Measurements from ENCODE around the gene MEN1. TPM values are rescaled to one million over a fixed set of nuclear protein-coding genes. Genes with fewer than 3 reads are reported as not detected.

MEN1 gene
- total RNA-seq, 2 donors from 2014 or later, result 21.1 to 45.5 TPM

DNA sequence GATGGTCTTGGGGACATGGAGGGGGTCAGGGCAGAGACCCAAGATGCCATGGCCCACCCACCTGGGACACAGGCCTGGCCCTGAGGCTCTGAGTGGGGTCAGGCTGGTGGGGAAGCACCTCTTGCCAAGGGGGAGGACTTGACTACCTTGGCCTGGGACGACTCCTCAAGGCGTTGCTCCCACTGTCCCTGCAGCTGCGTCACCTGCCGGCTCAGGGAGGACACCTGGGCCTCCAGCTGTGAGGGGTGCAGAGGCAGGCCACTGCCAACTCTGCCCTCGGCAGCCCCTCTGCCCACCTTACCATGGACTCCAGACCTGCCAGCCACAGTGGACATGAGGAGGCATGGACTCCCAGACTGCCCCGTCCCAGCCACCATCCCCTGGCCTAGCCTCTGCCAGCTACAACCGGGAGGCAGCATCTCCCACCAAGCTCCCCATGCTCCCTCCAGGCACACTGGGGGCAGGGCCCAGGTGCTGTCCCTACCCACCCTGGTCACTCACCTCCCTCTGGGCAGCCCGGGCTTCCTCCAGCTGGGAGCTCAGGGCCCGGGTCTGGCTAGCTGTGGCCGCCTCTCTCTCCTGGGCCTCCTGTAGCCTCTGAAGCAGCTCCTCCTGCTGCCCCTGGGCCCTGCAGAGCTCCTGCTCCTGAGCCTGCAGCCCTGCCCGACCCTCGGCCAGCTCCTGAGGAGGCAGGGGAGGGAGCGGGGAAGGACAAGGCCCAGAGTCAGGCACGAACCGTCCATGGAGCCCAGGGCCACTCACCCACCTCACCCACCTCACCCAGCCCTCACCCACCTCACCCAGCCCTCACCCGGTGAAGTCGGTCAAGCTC is 25.5 kb upstream of the MEN1 start:
- no peaks in the 10 kb centered on the region for H3K9me3 ChIP-seq
- no peak for DNase-seq
- no peak overlapping the region for H3K9ac ChIP-seq (ENCODE audit: low read depth in 2 of 2, low read length in 2 of 2)
- H3K27ac ChIP-seq, result no peak overlapping the region
- H3K4me1 ChIP-seq, result no peaks in the 10 kb centered on the region
- H3K27me3 ChIP-seq, result no peaks in the 10 kb centered on the region
- intact Hi-C loops (cut with DNase I), result no loop called here
- no peak overlapping the region for H3K4me3 ChIP-seq
- peaks cover 4% of the 10 kb centered on the region for H3K36me3 ChIP-seq
- TF ChIP-seq, protein P1, sequence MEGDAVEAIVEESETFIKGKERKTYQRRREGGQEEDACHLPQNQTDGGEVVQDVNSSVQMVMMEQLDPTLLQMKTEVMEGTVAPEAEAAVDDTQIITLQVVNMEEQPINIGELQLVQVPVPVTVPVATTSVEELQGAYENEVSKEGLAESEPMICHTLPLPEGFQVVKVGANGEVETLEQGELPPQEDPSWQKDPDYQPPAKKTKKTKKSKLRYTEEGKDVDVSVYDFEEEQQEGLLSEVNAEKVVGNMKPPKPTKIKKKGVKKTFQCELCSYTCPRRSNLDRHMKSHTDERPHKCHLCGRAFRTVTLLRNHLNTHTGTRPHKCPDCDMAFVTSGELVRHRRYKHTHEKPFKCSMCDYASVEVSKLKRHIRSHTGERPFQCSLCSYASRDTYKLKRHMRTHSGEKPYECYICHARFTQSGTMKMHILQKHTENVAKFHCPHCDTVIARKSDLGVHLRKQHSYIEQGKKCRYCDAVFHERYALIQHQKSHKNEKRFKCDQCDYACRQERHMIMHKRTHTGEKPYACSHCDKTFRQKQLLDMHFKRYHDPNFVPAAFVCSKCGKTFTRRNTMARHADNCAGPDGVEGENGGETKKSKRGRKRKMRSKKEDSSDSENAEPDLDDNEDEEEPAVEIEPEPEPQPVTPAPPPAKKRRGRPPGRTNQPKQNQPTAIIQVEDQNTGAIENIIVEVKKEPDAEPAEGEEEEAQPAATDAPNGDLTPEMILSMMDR (IDR thresholded peaks at IDR 0.05), result no peak

DNA sequence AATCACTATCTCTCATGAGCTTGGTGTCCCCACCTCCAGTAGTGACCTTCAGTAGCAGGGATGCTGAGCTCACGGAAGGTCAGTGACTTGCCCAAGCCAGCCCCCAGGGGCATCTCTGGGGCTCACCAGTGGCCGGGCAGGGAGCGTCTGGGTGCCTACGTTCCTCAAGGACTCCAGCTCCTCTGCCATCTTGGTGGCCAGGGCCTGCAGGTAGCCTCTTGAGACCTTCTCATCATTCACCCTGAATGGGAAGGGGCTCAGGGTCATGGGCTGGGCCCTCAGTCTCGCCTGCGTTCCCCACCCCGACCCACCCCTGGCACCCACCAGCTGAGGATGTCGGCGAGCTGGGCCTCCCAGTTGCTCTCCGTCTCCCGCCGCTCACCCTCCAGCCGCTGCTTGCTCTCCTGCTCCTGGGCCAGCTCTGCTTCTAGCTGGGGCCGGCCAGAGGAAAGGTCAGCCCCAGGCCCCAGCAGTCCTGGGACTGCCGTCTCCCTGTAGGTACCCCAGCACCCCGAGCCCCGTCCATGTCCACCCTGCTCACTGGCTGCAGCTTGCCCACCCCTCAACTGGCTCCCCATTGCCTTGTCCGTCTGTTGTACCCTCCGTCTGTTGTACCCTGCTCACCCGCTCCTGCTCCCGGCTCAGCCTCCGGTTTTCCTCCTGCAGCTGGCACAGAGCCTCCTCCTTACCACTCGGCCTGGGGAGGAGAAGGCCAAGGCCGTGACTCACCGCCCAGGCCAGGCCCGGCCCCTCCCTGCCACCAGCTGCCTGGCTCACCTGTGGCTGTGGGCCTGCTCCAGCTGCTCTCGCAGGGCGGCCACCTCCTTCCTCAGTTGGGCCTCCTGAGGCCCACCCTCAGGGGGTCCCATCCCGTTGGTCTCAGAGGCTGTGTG is 24.6 kb upstream of the MEN1 start:
- TF ChIP-seq, protein P1 (IDR thresholded peaks at IDR 0.05), result no peak
- Histone ChIP-seq H3K9ac (ENCODE audit: low read depth in 2 of 2, low read length in 2 of 2) (no peak overlapping the region), H3K27ac (no peak overlapping the region), H3K4me3 (no peak overlapping the region), H3K9me3 (no peaks in the 10 kb centered on the region), H3K36me3 (peaks cover 4% of the 10 kb centered on the region), H3K4me1 (no peaks in the 10 kb centered on the region), H3K27me3 (no peaks in the 10 kb centered on the region)
- no peak for DNase-seq
- intact Hi-C loops (cut with DNase I), result no loop called here

DNA sequence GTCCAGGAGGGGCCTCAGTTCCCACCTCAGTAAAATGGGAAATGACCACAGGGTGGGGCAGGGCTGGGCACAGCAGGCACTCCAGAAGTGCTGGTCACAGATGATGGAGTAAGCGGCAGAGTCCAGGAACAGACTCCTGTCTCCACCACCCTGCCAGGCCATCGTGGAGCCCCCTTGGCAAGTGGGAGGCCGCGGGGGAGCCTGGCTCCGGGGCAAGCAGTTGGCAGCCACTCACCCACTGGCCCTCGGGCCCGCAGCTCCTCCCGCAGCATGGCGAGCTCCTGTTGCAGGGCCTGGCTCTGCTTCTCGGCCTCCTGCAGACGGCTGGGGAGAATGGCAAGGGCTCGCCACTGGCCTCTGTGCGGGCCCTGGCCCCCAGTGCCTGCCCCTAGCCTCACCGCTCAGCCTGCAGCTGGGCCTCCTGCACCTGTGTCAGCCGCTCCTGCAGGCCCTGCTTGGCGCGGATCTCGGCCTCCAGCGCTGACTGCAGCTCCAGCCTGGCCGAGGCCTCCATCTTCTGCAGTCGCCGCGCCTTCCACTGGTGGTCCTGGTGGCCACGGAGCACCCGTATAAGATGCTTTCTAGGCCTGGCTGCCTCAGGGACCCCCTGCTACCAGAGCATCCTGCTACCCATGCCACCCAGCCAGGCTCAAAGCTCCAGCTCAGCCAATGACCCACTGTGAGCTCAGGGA is 23.8 kb upstream of the MEN1 start:
- Histone ChIP-seq H3K27ac (no peak overlapping the region), H3K9me3 (no peaks in the 10 kb centered on the region), H3K4me3 (no peak overlapping the region), H3K36me3 (peaks cover 4% of the 10 kb centered on the region), H3K4me1 (no peaks in the 10 kb centered on the region), H3K9ac (ENCODE audit: low read depth in 2 of 2, low read length in 2 of 2) (no peak overlapping the region), H3K27me3 (no peaks in the 10 kb centered on the region)
- TF ChIP-seq, protein P1 (IDR thresholded peaks at IDR 0.05), result no peak
- DNase-seq, result no peak
- intact Hi-C loops (cut with DNase I), result no loop called here

DNA sequence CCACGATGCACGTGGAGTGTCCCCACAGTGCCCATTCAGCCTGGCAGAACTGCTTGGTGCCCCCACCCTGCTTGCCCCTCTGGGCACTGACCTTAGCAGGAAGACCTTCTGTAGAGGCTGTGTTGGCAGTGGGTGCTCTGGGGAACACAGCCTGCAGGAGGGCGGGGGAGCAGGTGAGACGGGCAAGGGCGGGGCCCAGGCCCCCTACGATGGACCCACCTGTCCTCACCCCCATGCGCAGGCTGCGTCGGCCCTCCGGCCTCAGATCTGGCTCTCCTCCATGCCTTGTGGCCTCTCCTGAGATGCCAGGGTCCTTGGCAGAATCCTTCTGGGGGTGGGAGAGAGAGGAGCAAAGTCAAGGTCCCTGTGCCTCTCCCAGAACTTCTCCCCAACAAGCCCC is 23.2 kb upstream of the MEN1 start:
- TF ChIP-seq, protein P1 (IDR thresholded peaks at IDR 0.05), result no peak
- no peaks in the 10 kb centered on the region for H3K4me1 ChIP-seq
- H3K4me3 ChIP-seq, result no peak overlapping the region
- intact Hi-C loops (cut with DNase I), result no loop called here
- no peaks in the 10 kb centered on the region for H3K27me3 ChIP-seq
- H3K9ac ChIP-seq (ENCODE audit: low read depth in 2 of 2, low read length in 2 of 2), result no peak overlapping the region
- peaks cover 4% of the 10 kb centered on the region for H3K36me3 ChIP-seq
- no peak for DNase-seq
- no peak overlapping the region for H3K27ac ChIP-seq
- H3K9me3 ChIP-seq, result no peaks in the 10 kb centered on the region

DNA sequence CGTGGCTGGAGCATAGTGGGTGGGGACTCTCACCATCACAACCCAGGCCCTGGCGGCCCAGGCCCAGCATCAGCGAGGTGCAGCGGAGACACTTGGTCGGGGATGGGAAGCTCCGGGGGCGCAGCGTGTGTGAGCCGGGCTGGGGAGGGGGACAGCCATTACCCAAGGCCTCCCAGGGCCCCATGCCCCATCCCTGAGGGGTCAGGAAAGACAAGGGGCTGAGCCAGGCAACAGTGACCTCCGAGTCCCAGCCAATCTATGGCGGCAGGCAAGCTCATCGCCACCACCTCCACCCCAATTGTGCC is 22.8 kb upstream of the MEN1 start:
- Histone ChIP-seq H3K4me3 (no peak overlapping the region), H3K4me1 (no peaks in the 10 kb centered on the region), H3K36me3 (peaks cover 4% of the 10 kb centered on the region), H3K27ac (no peak overlapping the region), H3K9ac (ENCODE audit: low read depth in 2 of 2, low read length in 2 of 2) (no peak overlapping the region), H3K27me3 (no peaks in the 10 kb centered on the region), H3K9me3 (no peaks in the 10 kb centered on the region)
- intact Hi-C loops (cut with DNase I), result no loop called here
- DNase-seq, result no peak
- TF ChIP-seq, protein P1 (IDR thresholded peaks at IDR 0.05), result no peak

All from colonic mucosa (tissue), 4 donors.